Stimulated activated naive CD8-positive, alpha-beta T cell treated with anti-CD3 and anti-CD28 coated beads, Interleukin-15, Interleukin-2, amounts not matched to agents 100 U/mL and 50 U/mL, for 24 hours (primary cell): ENCODE data around the gene DIP2B.

Experiments used
- ATAC-seq: fragments of 150-1000 bp; cut with Tn5 transposase; one replicate; pipeline ENCODE4 v1.10.0; 2021
- DNase-seq: peaks from one replicate; pipeline ENCODE4 v3.0.0; 2021

Gene DIP2B

DNA sequence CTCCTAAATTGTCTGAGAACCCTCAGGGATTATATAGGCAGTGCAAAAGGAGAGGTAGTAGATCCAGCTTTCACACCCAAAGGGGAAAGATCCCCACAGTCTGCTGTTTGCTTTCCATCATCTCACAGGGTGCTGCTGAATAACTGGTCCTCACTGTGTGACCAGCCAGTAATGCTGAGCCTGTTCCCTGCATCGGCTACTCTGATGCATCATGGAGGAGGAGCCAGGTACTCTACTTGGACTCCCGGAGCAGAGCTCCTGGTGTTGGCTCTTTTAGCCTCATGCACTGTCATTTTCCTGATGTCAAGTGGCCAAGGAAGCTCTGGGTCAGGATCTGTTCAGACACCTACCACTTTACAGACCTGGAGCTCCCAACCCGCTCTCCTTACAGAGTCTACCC is 131.7 kb downstream of the DIP2B start:
- no peak for DNase-seq
- ATAC-seq = no peak

DNA sequence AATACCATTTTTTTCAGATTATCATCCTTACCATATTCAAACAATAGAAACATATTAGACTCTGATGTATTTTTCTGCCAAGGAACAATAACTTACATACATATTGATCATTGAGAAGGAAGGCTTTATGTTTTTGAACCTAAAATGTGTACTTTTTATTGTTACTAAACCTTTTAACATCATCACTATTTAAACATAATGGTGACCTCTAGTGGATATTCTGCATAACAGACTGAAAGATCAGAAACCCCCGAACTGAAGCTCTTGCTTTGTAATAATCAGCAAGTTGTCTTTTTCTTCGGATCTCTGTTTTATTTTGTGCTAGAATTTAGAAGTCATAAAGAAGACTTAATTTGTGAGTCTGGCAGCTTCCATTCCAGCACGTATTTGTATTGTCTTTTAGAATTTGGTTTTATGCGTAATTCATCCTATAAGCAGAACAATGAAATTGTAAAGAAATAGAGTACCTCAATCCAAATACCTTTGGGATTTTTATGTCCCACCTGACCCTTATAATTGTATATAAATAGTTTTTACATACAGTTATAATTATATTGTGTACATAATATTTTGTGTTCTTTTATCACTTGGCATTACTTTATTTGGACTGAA is 133.2 kb downstream of the DIP2B start:
- no peak for ATAC-seq
- DNase-seq = no peak

DNA sequence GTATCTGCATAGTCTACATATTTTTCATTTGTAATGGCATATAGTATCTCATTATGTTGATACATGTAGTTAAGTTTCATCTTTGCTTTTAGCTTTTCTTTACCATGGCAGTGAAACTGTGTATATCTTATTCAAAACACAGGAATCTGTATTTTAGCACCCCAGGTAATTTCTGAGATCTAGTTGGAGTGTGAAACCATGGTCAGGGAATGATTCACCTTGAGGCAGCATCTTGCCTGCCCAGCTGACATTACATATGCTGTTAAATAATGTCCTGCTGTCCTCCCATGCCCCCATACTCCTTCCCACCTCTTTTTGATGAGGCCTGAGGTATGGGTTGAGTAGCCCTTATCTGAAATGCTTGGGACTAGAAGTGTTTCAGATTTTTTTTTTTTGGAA is 133.7 kb downstream of the DIP2B start:
- ATAC-seq = no peak
- no peak for DNase-seq

GRCh38 chr12:50639721-50640120 is 134.9 kb downstream of the DIP2B start:
- no peak for ATAC-seq

DNA sequence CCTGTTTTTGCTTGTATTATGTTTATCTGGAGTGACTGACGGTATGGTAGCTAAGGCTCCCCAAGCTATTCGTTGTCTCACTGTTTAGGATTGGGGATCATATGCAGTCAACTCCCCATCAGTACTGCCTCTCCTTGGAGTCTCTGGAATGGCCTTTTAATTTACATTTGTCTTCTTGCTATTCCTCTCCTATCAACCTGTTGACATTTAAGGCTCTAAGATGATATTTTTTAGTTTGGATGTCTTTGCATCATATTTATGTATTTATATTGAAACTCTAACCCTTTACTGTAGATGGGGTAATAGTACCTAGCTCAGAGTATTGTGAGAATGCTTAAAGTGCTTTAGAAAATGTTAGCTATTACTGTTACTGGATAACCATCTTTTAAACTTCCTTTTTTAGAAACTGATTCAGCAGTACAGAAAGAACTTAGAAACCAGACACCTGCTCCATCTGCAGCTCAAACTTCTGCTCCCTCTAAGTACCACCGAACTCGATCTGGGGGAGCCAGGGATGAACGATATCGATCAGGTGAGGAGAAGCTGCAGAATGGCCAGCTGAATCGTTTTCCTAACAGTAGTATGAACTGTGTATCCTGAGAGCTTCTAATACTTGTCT is 135.6 kb downstream of the DIP2B start:
- no peak for DNase-seq

More at GRCh38 chr12:50639721-50640120, 134.9 kb downstream of the DIP2B start:
- DNase-seq = no peak

DNA sequence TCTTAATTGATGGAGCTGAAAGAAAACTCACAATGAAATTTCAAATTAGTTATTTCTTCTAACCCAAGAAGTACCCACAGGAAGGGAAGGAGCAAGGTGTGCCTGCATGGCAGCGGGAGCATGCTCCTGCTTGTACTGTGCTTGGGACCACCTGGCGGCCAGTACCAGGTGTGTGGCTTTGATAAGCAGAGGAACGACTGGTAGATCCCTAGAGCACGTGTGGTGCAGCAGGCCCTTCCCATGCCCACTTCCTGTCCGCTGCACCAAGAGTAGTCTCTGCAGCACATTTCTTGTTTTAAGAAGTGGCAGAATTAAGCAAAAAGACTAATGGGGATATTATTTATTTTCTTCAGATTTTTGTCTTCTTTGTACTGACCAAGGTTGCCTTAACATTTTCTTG is 136.8 kb downstream of the DIP2B start:
- ATAC-seq (no peak), DNase-seq (no peak)

More for the DNA sequence above, 135.6 kb downstream of the DIP2B start:
- ATAC-seq = no peak

GRCh38 chr12:50642035-50642451 is 137.3 kb downstream of the DIP2B start:
- no peak for DNase-seq
- no peak for ATAC-seq

GRCh38 chr12:50642761-50643160 is 138.0 kb downstream of the DIP2B start:
- DNase-seq (no peak), ATAC-seq (no peak)

GRCh38 chr12:50647031-50647430 is 142.2 kb downstream of the DIP2B start:
- ATAC-seq (no peak), DNase-seq (no peak)

- no peak for DNase-seq
Measured at GRCh38 chr12:50647479-50647878, 142.7 kb downstream of the DIP2B start.

GRCh38 chr12:50650285-50650684 is 145.5 kb downstream of the DIP2B start:
- no peak for ATAC-seq
- DNase-seq = no peak

More at GRCh38 chr12:50647479-50647878, 142.7 kb downstream of the DIP2B start:
- no peak for ATAC-seq

DNA sequence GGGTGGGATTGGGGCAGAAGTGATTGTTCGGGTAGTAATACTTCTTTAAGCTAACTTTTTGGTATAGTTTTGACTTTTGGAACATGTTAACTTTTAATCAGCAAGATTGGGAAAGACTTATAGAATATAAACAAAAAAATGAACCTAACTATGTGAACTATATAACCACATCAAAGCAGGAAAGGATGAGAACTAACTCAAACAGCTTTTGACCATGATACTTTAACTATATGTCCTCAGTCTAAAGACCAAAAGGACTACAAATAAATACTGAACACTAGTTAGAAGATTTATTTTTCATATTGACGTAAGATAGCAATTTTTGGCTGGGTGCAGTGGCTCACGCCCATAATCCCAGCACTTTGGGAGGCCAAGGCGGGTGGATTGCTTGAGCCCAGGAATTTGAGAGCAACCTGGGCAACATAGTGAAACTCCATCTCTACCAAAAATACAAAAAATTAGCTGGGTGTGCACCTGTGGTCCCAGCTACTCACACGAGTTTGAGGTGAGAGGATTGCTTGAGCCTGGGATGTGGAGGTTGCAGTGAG is 150.7 kb downstream of the DIP2B start:
- ATAC-seq (no peak), DNase-seq (no peak)

- DNase-seq = no peak
- no peak for ATAC-seq
Measured at GRCh38 chr12:50659260-50659659, 154.5 kb downstream of the DIP2B start.

- DNase-seq (no peak), ATAC-seq (no peak)
Measured at GRCh38 chr12:50659690-50660424, 155.1 kb downstream of the DIP2B start.

DNA sequence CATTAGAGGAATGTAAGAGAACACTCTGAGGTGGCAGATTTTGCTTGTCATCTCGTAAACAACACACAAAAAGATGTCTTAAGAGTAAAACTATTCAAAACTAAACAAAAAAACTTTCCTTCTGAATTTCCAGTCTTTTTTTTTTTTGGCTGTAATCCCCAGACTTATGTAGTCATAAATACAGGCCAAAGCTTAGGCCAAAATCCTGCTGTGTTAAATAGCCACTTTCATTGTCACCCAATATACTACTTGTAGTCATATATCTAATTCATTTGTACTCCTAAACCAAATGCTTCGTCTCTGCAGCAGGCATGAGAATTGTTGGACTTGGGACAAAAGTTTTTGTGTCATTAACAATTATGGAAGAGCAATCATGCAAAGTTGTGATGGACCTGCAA is 155.6 kb downstream of the DIP2B start:
- ATAC-seq (no peak), DNase-seq (no peak)

DNA sequence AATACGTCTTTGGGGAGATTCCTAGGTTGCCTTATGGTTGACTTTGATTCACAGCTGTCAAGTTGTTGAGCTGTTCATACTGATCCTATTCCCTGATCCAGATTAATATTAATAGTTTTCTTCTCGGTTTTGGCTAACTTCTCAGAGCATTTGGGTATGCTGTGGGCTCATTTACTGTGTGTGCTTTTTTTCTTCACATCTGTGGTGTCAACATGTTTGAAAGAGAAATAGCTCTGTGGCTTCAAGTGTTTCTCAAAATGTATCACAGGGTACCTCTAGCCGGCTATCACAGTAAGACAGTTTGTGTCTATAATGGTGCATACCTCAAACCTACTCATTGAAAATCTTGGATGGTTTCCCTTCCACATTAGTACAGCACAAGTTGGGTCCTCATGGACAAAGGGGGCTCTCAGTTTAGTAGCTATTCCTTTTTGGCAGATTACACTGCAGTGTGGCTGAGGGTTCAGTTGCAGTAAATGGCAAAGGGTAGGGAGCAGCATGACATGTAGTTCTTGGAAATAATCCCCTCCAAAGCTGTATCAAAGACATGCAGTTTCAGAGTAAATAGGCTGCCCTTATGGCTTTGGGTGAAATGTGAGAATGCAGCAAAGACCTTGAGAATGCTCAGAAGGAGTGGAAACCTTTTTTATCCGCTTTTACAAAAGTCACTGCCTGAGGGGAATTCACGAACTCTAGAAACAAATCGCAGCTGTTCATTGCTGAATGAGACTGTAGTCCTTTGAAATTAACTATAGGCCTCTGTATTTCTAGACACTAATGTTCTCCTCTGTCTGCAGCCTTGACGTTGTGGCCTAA is 156.7 kb downstream of the DIP2B start:
- ATAC-seq (no peak), DNase-seq (no peak)

- no peak for DNase-seq
- ATAC-seq = no peak
Measured at GRCh38 chr12:50662116-50662510, 157.3 kb downstream of the DIP2B start.

GRCh38 chr12:50665170-50665569 is 160.4 kb downstream of the DIP2B start:
- ATAC-seq = no peak

DNA sequence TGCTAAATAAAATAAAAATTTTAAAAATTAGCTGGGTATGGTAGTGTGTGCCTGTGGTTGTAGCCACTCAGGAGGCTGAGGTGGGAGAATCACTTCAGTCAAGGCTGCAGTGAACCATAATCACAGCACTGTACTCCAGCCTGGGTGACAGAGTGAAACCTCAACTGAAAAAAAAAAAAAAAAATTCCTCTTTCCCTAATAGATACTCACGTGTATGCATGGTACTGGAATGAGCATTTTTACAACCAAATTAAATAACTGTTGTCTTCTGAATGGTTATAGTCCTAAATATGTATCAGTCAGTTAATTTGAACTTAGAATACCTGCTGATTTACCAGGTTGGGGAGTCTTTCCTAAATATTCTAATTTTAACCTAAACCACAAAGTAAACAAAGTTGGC is 160.8 kb downstream of the DIP2B start:
- ATAC-seq (no peak), DNase-seq (no peak)

More at GRCh38 chr12:50665170-50665569, 160.4 kb downstream of the DIP2B start:
- no peak for DNase-seq

DNA sequence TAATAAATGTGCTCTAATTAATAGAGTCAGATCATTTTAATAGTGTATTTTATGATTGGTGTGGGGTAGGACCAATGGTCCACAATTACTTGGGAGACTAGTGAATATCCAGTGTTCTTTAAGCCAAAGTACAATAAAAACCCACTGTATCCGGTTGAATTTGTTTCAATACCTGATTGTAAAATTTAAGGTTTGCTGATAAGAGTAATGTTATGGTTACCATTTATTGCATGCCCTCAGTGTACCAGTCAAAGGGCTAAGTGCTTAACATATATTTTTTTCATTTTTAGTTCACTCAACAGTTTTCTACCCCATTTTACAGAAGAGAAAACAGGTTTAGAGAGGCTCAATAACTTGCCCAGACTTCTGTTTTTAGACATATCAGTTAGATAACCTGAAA is 161.2 kb downstream of the DIP2B start:
- DNase-seq = no peak
- ATAC-seq = no peak

GRCh38 chr12:50672158-50672557 is 167.4 kb downstream of the DIP2B start:
- DNase-seq = no peak
- no peak for ATAC-seq

- ATAC-seq (no peak), DNase-seq (no peak)
Measured at GRCh38 chr12:50676756-50677155, 172.0 kb downstream of the DIP2B start.
